ENCODE data around the gene TCF20.
A peak's percentile ranks its signal among the peaks of the same experiment; 100 is the strongest.

Gene TCF20

GRCh38 chr22:42270510-42271190 is at the start of gene TCF20:
TSS of gene TCF20 (minus strand) at chr22:42270653. CDS start at chr22:42215305, 55,348 bp downstream.
- peaks cover 40% of the 10 kb centered on the region for H3K79me2 ChIP-seq (ENCODE audit: control insufficient read depth, insufficient read depth, low read length, unreplicated experiment)
- peaks cover 4% of the 10 kb centered on the region for H3K4me1 ChIP-seq (ENCODE audit: control insufficient read depth, insufficient read depth, low read length, unreplicated experiment)
- H3K36me3 ChIP-seq (ENCODE audit: insufficient read depth, low read length) = no peaks in the 10 kb centered on the region
- peak within 1 kb of the TSS; percentile 60 for H2AFZ ChIP-seq (ENCODE audit: low read length, unreplicated experiment)
- peak within 1 kb of the TSS; percentile 16; the same call in 1 of the 2 replicates for H3K27ac ChIP-seq (ENCODE audit: low read depth, low read length)
- H3K27me3 ChIP-seq (ENCODE audit: insufficient read depth, low read length) = no peaks in the 10 kb centered on the region
- peak within 1 kb of the TSS; percentile 95 for H3K4me3 ChIP-seq (ENCODE audit: low read depth, low read length)

DNA sequence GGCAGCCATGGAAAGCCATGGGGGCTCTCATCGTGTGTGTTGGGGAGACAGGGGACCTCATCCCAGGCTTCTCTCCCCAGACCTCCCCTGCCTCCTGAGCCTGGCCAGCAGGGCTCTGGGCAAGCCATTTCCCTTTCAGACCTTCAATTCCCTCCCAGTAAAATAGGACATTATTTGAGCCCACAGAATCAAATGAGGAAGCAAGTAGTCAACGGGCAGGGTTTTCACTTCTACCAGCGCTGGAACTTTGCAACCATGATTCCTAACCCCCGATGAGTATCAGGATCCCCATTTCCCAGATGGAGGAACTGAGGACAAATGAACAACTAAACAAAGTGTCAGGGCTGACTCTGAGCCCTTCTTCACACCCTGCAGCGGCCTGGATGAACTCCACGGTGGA is 48.9 kb upstream of the TCF20 start:
- Histone ChIP-seq H3K4me1 (ENCODE audit: control insufficient read depth, insufficient read depth, low read length, unreplicated experiment) (no peaks in the 10 kb centered on the region), H3K27me3 (ENCODE audit: insufficient read depth, low read length) (no peaks in the 10 kb centered on the region), H3K4me3 (ENCODE audit: low read depth, low read length) (no peak overlapping the region), H2AFZ (ENCODE audit: low read length, unreplicated experiment) (no peak overlapping the region), H3K36me3 (ENCODE audit: insufficient read depth, low read length) (no peaks in the 10 kb centered on the region), H3K27ac (ENCODE audit: low read depth, low read length) (no peak overlapping the region), H3K79me2 (ENCODE audit: control insufficient read depth, insufficient read depth, low read length, unreplicated experiment) (no peaks in the 10 kb centered on the region)

DNA sequence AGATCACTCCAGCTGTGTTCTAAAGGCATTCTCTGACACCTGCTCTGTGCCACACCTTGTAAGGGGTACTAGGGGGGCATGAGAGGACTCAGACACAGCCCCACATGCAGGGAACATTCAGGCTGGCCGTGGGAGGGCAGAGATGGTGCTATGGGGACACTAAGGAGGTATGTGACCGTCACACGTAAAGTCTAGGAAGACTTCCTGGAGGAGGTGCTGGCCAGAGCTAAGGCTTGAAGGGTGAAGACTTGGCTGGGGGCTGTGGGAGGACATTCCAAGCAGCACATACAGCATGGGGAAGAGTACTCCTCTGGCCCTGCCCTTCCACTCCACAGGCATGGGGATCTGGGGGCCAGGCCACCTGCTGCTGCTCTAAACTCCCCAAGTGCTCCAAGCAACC is 48.5 kb upstream of the TCF20 start:
- Histone ChIP-seq H3K27ac (ENCODE audit: low read depth, low read length) (no peak overlapping the region), H3K4me1 (ENCODE audit: control insufficient read depth, insufficient read depth, low read length, unreplicated experiment) (no peaks in the 10 kb centered on the region), H3K79me2 (ENCODE audit: control insufficient read depth, insufficient read depth, low read length, unreplicated experiment) (no peaks in the 10 kb centered on the region), H3K36me3 (ENCODE audit: insufficient read depth, low read length) (no peaks in the 10 kb centered on the region), H2AFZ (ENCODE audit: low read length, unreplicated experiment) (no peak overlapping the region), H3K27me3 (ENCODE audit: insufficient read depth, low read length) (no peaks in the 10 kb centered on the region), H3K4me3 (ENCODE audit: low read depth, low read length) (no peak overlapping the region)

DNA sequence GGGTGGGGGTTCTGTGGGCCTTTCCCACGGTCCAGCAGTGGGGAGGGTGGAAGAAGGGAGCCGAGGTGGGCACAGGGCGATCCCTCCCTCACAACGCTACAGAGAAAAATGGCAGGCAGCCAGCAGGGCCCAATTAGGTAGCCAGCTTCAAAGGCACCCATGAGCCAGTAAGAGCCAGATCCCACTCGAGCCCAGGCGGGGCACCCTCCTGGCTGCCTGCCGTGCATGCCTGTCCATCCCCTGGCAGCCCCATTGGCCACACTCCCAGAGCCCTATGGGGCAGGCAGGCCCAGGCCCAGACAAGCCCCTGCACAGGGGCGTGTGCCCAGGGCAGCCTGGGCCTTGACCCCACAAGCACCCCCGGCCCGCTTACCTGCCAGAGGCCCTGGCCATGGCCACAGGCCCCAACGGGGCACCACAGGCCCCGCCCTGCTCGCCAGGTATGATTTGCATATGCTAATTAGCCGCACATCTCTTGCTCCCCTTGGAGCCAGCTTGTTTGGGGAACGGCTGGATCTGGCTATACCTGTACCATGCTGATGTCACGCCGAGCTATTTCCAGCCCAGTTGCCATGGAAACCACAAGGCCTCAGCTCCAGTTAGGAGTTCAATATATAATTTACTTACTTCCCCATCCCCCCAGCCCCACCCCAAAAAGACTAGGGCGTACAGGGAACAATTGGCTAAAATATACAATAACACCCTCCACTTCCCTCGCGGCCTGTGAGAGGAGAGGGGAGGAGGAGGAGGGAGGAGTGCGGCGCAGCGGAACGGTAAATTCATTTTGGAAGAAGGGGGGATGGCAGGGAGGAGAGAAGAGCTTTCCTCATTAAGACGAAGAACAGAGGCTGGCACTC is 47.5 kb upstream of the TCF20 start:
- H3K79me2 ChIP-seq (ENCODE audit: control insufficient read depth, insufficient read depth, low read length, unreplicated experiment) = no peaks in the 10 kb centered on the region
- H2AFZ ChIP-seq (ENCODE audit: low read length, unreplicated experiment) = no peak overlapping the region
- no peaks in the 10 kb centered on the region for H3K36me3 ChIP-seq (ENCODE audit: insufficient read depth, low read length)
- H3K4me3 ChIP-seq (ENCODE audit: low read depth, low read length) = no peak overlapping the region
- H3K4me1 ChIP-seq (ENCODE audit: control insufficient read depth, insufficient read depth, low read length, unreplicated experiment) = no peaks in the 10 kb centered on the region
- no peak overlapping the region for H3K27ac ChIP-seq (ENCODE audit: low read depth, low read length)
- no peaks in the 10 kb centered on the region for H3K27me3 ChIP-seq (ENCODE audit: insufficient read depth, low read length)

GRCh38 chr22:42317008-42317407 is 46.6 kb upstream of the TCF20 start:
- H3K4me3 ChIP-seq (ENCODE audit: low read depth, low read length) = no peak overlapping the region
- no peaks in the 10 kb centered on the region for H3K79me2 ChIP-seq (ENCODE audit: control insufficient read depth, insufficient read depth, low read length, unreplicated experiment)
- H3K27me3 ChIP-seq (ENCODE audit: insufficient read depth, low read length) = no peaks in the 10 kb centered on the region
- no peaks in the 10 kb centered on the region for H3K36me3 ChIP-seq (ENCODE audit: insufficient read depth, low read length)
- H2AFZ ChIP-seq (ENCODE audit: low read length, unreplicated experiment) = no peak overlapping the region
- no peak overlapping the region for H3K27ac ChIP-seq (ENCODE audit: low read depth, low read length)
- H3K4me1 ChIP-seq (ENCODE audit: control insufficient read depth, insufficient read depth, low read length, unreplicated experiment) = no peaks in the 10 kb centered on the region

GRCh38 chr22:42315392-42315756 is 44.9 kb upstream of the TCF20 start:
- Histone ChIP-seq H2AFZ (ENCODE audit: low read length, unreplicated experiment) (no peak overlapping the region), H3K27me3 (ENCODE audit: insufficient read depth, low read length) (no peaks in the 10 kb centered on the region), H3K4me3 (ENCODE audit: low read depth, low read length) (no peak overlapping the region), H3K79me2 (ENCODE audit: control insufficient read depth, insufficient read depth, low read length, unreplicated experiment) (no peaks in the 10 kb centered on the region), H3K36me3 (ENCODE audit: insufficient read depth, low read length) (no peaks in the 10 kb centered on the region), H3K4me1 (ENCODE audit: control insufficient read depth, insufficient read depth, low read length, unreplicated experiment) (no peaks in the 10 kb centered on the region), H3K27ac (ENCODE audit: low read depth, low read length) (no peak overlapping the region)

DNA sequence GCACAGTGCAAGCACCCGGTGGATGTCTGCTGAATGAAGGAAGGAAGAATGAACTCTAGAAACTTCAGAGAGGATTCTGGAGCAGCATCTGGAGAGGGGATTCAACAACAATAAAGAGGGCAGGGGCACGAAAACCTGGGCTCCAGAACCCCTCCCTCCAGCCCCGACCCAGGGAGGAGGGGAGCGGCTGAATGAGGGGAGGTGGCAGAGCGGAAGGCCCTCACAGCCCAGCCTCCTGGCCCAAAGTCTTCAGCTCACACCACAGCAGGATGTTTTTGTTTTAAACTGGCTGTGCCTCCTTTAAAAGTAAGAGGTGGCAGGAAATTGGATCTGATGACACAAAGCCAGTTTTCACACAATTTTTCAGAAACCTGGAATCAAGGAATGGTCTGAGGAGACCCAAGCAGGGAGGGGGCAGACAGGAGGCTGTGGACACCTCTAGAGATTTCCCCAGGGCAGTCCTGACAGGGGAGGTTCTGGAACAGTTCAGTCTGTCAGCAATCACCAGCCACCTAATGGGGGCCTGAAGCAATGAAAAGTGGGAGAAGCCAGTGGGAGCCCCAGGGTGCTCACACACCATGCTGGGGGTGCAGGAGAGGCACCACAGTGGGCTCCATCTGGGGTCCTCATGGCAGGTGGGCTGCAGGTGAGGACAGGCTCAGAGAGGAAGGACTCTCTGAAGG is 44.4 kb upstream of the TCF20 start:
- Histone ChIP-seq H3K4me3 (ENCODE audit: low read depth, low read length) (no peak overlapping the region), H2AFZ (ENCODE audit: low read length, unreplicated experiment) (no peak overlapping the region), H3K27me3 (ENCODE audit: insufficient read depth, low read length) (no peaks in the 10 kb centered on the region), H3K79me2 (ENCODE audit: control insufficient read depth, insufficient read depth, low read length, unreplicated experiment) (no peaks in the 10 kb centered on the region), H3K36me3 (ENCODE audit: insufficient read depth, low read length) (no peaks in the 10 kb centered on the region), H3K4me1 (ENCODE audit: control insufficient read depth, insufficient read depth, low read length, unreplicated experiment) (no peaks in the 10 kb centered on the region), H3K27ac (ENCODE audit: low read depth, low read length) (no peak overlapping the region)

GRCh38 chr22:42313804-42314581 is 43.5 kb upstream of the TCF20 start:
- H3K27ac ChIP-seq (ENCODE audit: low read depth, low read length) = no peak overlapping the region
- no peak overlapping the region for H2AFZ ChIP-seq (ENCODE audit: low read length, unreplicated experiment)
- no peaks in the 10 kb centered on the region for H3K27me3 ChIP-seq (ENCODE audit: insufficient read depth, low read length)
- H3K4me3 ChIP-seq (ENCODE audit: low read depth, low read length) = no peak overlapping the region
- no peaks in the 10 kb centered on the region for H3K79me2 ChIP-seq (ENCODE audit: control insufficient read depth, insufficient read depth, low read length, unreplicated experiment)
- H3K36me3 ChIP-seq (ENCODE audit: insufficient read depth, low read length) = no peaks in the 10 kb centered on the region
- H3K4me1 ChIP-seq (ENCODE audit: control insufficient read depth, insufficient read depth, low read length, unreplicated experiment) = no peaks in the 10 kb centered on the region

- H3K27ac ChIP-seq (ENCODE audit: low read depth, low read length) = no peak overlapping the region
- H3K4me3 ChIP-seq (ENCODE audit: low read depth, low read length) = no peak overlapping the region
- no peaks in the 10 kb centered on the region for H3K36me3 ChIP-seq (ENCODE audit: insufficient read depth, low read length)
- H3K4me1 ChIP-seq (ENCODE audit: control insufficient read depth, insufficient read depth, low read length, unreplicated experiment) = no peaks in the 10 kb centered on the region
- H3K79me2 ChIP-seq (ENCODE audit: control insufficient read depth, insufficient read depth, low read length, unreplicated experiment) = no peaks in the 10 kb centered on the region
- no peak overlapping the region for H2AFZ ChIP-seq (ENCODE audit: low read length, unreplicated experiment)
- H3K27me3 ChIP-seq (ENCODE audit: insufficient read depth, low read length) = no peaks in the 10 kb centered on the region
Observed at GRCh38 chr22:42313204-42313603, 42.8 kb upstream of the TCF20 start.

DNA sequence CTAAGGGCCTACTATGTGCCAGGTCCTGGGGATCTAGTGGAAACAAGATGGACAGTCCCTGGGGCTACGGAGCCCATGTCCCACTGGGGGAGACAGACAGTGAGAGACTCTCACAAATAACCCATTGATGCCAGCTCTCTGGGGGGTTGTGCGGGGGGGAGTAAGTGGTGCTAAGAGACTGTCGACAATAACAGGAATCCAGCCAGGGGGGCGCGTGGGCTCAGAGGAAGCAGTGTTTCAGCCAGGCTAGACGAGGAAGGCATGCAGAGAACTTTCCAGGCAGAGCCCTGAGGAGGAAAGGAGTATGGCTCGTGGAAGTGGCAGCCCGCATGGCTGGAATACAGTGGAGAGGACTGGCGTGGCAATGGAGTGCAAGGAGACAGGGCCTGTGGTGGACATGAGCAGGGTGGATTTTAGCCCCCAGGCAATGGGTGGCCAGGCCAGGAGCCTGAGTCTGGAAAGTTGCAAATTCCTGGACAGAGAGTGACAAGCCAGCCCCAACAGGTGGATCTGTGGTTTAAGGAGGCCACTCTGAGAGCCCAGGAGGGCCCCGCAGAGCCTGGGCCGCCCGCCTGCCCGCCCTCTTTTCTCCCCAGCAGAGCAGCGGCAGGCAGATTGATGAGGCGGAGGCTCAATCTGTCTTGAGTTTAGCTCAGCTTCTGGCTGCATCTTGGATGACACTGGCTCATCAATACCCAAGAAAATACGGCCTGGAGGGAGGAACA is 40.0 kb upstream of the TCF20 start:
- Histone ChIP-seq H3K27ac (ENCODE audit: low read depth, low read length) (no peak overlapping the region), H3K27me3 (ENCODE audit: insufficient read depth, low read length) (no peaks in the 10 kb centered on the region), H3K4me3 (ENCODE audit: low read depth, low read length) (no peak overlapping the region), H2AFZ (ENCODE audit: low read length, unreplicated experiment) (no peak overlapping the region), H3K4me1 (ENCODE audit: control insufficient read depth, insufficient read depth, low read length, unreplicated experiment) (no peaks in the 10 kb centered on the region), H3K36me3 (ENCODE audit: insufficient read depth, low read length) (no peaks in the 10 kb centered on the region), H3K79me2 (ENCODE audit: control insufficient read depth, insufficient read depth, low read length, unreplicated experiment) (no peaks in the 10 kb centered on the region)
